ENCODE results near the gene NEDD9. TPM values are rescaled to one million over a fixed set of nuclear protein-coding genes. Genes with fewer than 3 reads are reported as not detected.
A peak's percentile ranks its signal among the peaks of the same experiment; 100 is the strongest.

NEDD9 gene
- polyA plus RNA-seq, 3 donors: 18.2 to 35.9 (median 33.0) TPM

DNA sequence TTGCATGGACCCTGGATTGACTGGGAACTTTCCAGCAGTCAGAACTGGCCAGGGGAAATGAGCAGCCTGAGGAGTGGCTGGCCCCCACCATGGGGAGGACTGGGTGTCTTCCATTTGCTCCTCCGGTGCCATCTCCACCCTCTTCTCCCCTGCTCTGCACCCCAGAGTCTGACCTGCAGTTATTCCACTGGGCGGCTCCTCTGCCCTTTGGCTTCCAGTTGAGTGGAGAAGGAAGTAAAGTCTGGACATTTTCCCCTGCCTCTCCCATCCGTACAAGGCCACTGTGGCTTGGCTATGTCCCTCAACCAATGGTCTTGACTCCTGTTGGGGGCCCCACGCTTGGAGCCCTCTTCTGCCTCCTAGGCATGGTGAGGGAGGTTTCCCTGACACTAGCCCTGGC, 47.9 kb upstream of the NEDD9 start:
- H3K27me3 ChIP-seq (ENCODE audit: control insufficient read depth in 2 of 2, insufficient read depth in 2 of 2, low read length in 2 of 2): no peaks in the 10 kb centered on the region
- Mint-ChIP-seq H3K27ac (peak overlapping the region in 3 of 7 donors; percentile 16 to 51 (median 46)), H3K4me1 (peaks cover 13% of the 10 kb centered on the region), H3K36me3 (peaks cover 30 to 40% of the 10 kb centered on the region in 2 donors), H3K27me3 (ENCODE audit: low read depth in 3 of 3) (peaks cover 0 to 5% (median 1%) of the 10 kb centered on the region in 3 donors), H3K9me3 (peaks cover 0 to 1% (median 0%) of the 10 kb centered on the region in 7 donors), H3K4me3 (no peak overlapping the region)
- no peaks in the 10 kb centered on the region for H3K79me2 ChIP-seq (ENCODE audit: insufficient read depth, low read length)
- no peaks in the 10 kb centered on the region for H3K9me3 ChIP-seq (replicated peaks in 1 of 2; ENCODE audit: control insufficient read depth in 1 of 2, insufficient read depth in 1 of 2, low read length in 2 of 2)
- no peak overlapping the region for H3K4me2 ChIP-seq (replicated peaks; ENCODE audit: extremely low read depth, low read length, poor library complexity, severe bottlenecking)
- TF ChIP-seq, protein P1, sequence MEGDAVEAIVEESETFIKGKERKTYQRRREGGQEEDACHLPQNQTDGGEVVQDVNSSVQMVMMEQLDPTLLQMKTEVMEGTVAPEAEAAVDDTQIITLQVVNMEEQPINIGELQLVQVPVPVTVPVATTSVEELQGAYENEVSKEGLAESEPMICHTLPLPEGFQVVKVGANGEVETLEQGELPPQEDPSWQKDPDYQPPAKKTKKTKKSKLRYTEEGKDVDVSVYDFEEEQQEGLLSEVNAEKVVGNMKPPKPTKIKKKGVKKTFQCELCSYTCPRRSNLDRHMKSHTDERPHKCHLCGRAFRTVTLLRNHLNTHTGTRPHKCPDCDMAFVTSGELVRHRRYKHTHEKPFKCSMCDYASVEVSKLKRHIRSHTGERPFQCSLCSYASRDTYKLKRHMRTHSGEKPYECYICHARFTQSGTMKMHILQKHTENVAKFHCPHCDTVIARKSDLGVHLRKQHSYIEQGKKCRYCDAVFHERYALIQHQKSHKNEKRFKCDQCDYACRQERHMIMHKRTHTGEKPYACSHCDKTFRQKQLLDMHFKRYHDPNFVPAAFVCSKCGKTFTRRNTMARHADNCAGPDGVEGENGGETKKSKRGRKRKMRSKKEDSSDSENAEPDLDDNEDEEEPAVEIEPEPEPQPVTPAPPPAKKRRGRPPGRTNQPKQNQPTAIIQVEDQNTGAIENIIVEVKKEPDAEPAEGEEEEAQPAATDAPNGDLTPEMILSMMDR (IDR thresholded peaks at IDR 0.05): no peak
- H3K36me3 ChIP-seq (replicated peaks in 1 of 2; ENCODE audit: control insufficient read depth in 1 of 2, insufficient read depth in 2 of 2, low read length in 2 of 2): peaks cover 0 to 24% of the 10 kb centered on the region in 2 donors
- H3K4me1 ChIP-seq (ENCODE audit: control insufficient read depth in 1 of 2, insufficient read depth in 2 of 2, low read length in 2 of 2): peaks cover 8 to 9% of the 10 kb centered on the region in 2 donors
- H4K20me1 ChIP-seq (ENCODE audit: insufficient read depth, low read length): peaks cover 7% of the 10 kb centered on the region
- H3K9ac ChIP-seq (ENCODE audit: insufficient read depth, low read length, poor library complexity, severe bottlenecking): no peak overlapping the region
- no peak overlapping the region for H2AFZ ChIP-seq (ENCODE audit: insufficient read depth, low read depth, low read length, poor library complexity, severe bottlenecking)
- no peak for DNase-seq
- H3K27ac ChIP-seq (ENCODE audit: low read depth in 1 of 2, low read length in 2 of 2): no peak overlapping the region
- no peak overlapping the region for H3K4me3 ChIP-seq (replicated peaks in 1 of 3; ENCODE audit: low read depth in 2 of 3, low read length in 3 of 3)
- intact Hi-C loops (cut with micrococcal nuclease): no loop called here
- 100% methylated on average over 2 of the region's 4 CpGs for WGBS (ENCODE audit: insufficient coverage)

DNA sequence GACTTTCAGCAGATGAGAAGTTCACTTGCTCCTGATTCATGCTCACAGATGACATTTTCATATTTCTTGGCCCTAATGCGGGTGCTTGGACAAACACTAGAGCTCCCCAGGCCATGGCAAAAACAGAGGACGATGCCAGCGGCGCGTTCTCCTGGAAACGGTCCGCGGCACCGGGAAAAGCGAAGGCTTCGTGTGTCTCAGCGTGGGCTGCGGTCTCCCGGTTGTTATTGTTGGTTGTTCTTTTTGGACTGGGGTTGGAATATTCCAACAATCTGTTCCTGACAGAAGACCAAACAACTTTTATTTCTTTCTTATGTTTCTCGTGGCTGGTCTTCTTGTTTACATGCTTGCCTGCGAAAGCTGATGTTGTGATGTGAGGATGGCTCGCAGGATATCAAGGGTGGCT, 46.8 kb upstream of the NEDD9 start:
- no peak overlapping the region for H3K4me2 ChIP-seq (replicated peaks; ENCODE audit: extremely low read depth, low read length, poor library complexity, severe bottlenecking)
- 95% methylated on average over 3 of the region's 17 CpGs for WGBS (ENCODE audit: insufficient coverage)
- no peak for DNase-seq
- TF ChIP-seq, protein P1 (IDR thresholded peaks at IDR 0.05): no peak
- no peaks in the 10 kb centered on the region for H3K9me3 ChIP-seq (replicated peaks in 1 of 2; ENCODE audit: control insufficient read depth in 1 of 2, insufficient read depth in 1 of 2, low read length in 2 of 2)
- H2AFZ ChIP-seq (ENCODE audit: insufficient read depth, low read depth, low read length, poor library complexity, severe bottlenecking): no peak overlapping the region
- Mint-ChIP-seq H3K36me3 (peaks cover 36 to 40% of the 10 kb centered on the region in 2 donors), H3K9me3 (peaks cover 0 to 1% (median 0%) of the 10 kb centered on the region in 7 donors), H3K27ac (peak overlapping the region in 1 of 7 donors; percentile 32), H3K4me3 (no peak overlapping the region), H3K4me1 (peaks cover 14% of the 10 kb centered on the region), H3K27me3 (ENCODE audit: low read depth in 3 of 3) (peaks cover 0 to 5% (median 1%) of the 10 kb centered on the region in 3 donors)
- H3K27ac ChIP-seq (ENCODE audit: low read depth in 1 of 2, low read length in 2 of 2): no peak overlapping the region
- intact Hi-C loops (cut with micrococcal nuclease): no loop called here
- H3K9ac ChIP-seq (ENCODE audit: insufficient read depth, low read length, poor library complexity, severe bottlenecking): no peak overlapping the region
- no peak overlapping the region for H3K4me3 ChIP-seq (replicated peaks in 1 of 3; ENCODE audit: low read depth in 2 of 3, low read length in 3 of 3)
- H3K36me3 ChIP-seq (replicated peaks in 1 of 2; ENCODE audit: control insufficient read depth in 1 of 2, insufficient read depth in 2 of 2, low read length in 2 of 2): peaks cover 0 to 26% of the 10 kb centered on the region in 2 donors
- H3K27me3 ChIP-seq (ENCODE audit: control insufficient read depth in 2 of 2, insufficient read depth in 2 of 2, low read length in 2 of 2): no peaks in the 10 kb centered on the region
- peaks cover 9 to 11% of the 10 kb centered on the region in 2 donors for H3K4me1 ChIP-seq (ENCODE audit: control insufficient read depth in 1 of 2, insufficient read depth in 2 of 2, low read length in 2 of 2)
- H4K20me1 ChIP-seq (ENCODE audit: insufficient read depth, low read length): peaks cover 7% of the 10 kb centered on the region
- no peaks in the 10 kb centered on the region for H3K79me2 ChIP-seq (ENCODE audit: insufficient read depth, low read length)

All from CD14-positive monocyte (primary cell).